K562 (cell line): ENCODE results near the gene DISP1. TPM values are rescaled to one million over a fixed set of nuclear protein-coding genes. Genes with fewer than 3 reads are reported as not detected.

Experiments
- ATAC-seq: fragments of 200-7000 bp; cut with Tn5 transposase; 3 replicates; pipeline ENCODE4 v1.9.1; 2020; ENCODE audit warnings: moderate library complexity
- BruUV-seq: library from RNA; stranded (reverse); fragments of 400-500 nt; replicated peaks from 2 replicates; lab custom pipeline; 2021; lab: Mats Ljungman, UMichigan
- CTCF ChIA-PET: fragments of 300-600 bp; formaldehyde crosslinking; extraction: SDS; loops from one replicate; lab custom pipeline; 2021; ENCODE audit warnings: low intra/inter-chr PET ratio; lab: Yijun Ruan, JAX
- POLR2A ChIA-PET: fragments of 300-600, 350-650 bp; sonication (Branson Sonifier 250); formaldehyde crosslinking; extraction: SDS; loops from one replicate; lab custom pipeline; 2021; ENCODE audit warnings: antibody characterized with exemption, inconsistent platforms; lab: Yijun Ruan, JAX
- DNase-seq, 4 experiments: peaks; one replicate each; pipeline versions ENCODE4 v3.0.0 to v3.0.0-alpha.2; 2011 to 2018; ENCODE audit warnings: low spot score in 3 of 4, mixed read lengths in 3 of 4; ENCODE audit errors: extremely low read depth in 1 of 4
- FAIRE-seq: peaks from 2 replicates; lab custom pipeline; 2011; peaks lifted over from hg19 to GRCh38; lab: Jason Lieb, UNC
- H2AFZ ChIP-seq: 2 replicates; pipeline ENCODE4 v1.6.0; 2011; ENCODE audit warnings: low read depth, low read length, control low read depth, inconsistent platforms
- H3K27ac ChIP-seq: fragments of 200-600 bp; 3 replicates; pipeline ENCODE4 v1.8.0; 2011; ENCODE audit warnings: low read depth, mild to moderate bottlenecking, control low read depth, inconsistent platforms, low read length, moderate library complexity, mixed read lengths; ENCODE audit errors: extremely low read depth
- H3K27me3 ChIP-seq, 2 experiments: fragments of 300-600 bp in 1 of 2; 2 replicates in 1 of 2; 3 replicates in 1 of 2; pipeline versions ENCODE4 v1.6.0 to v1.8.0; 2011; ENCODE audit warnings: inconsistent platforms in 2 of 2, low read length in 2 of 2, mild to moderate bottlenecking in 1 of 2, mixed read lengths in 1 of 2, moderate library complexity in 1 of 2; ENCODE audit not compliant: control insufficient read depth in 2 of 2, insufficient read depth in 2 of 2
- H3K36me3 ChIP-seq: fragments of 300-600 bp; 3 replicates; pipeline ENCODE4 v1.8.0; 2011; ENCODE audit warnings: mild to moderate bottlenecking, low read length, inconsistent platforms; ENCODE audit not compliant: control insufficient read depth, insufficient read depth
- H3K4me1 ChIP-seq, 2 experiments: fragments of 200-600 bp in 1 of 2; replicated peaks in 1 of 2; 2 replicates in 1 of 2; 3 replicates in 1 of 2; pipeline versions ENCODE4 v1.5.1 to v1.8.0; 2011; ENCODE audit warnings: inconsistent platforms in 2 of 2, low read length in 2 of 2, mild to moderate bottlenecking in 1 of 2, mixed read lengths in 1 of 2, moderate library complexity in 1 of 2; ENCODE audit not compliant: control insufficient read depth in 2 of 2, insufficient read depth in 2 of 2
- H3K4me2 ChIP-seq: 2 replicates; pipeline ENCODE4 v1.6.1; 2011; ENCODE audit warnings: low read length, control low read depth, inconsistent platforms, mixed read lengths; ENCODE audit not compliant: insufficient read depth
- H3K4me3 ChIP-seq: fragments of 200-600 bp; sonication (generic), shearing (Covaris generic); 2 replicates; pipeline ENCODE4 v1.5.1; 2016; ENCODE audit warnings: control low read depth, inconsistent platforms
- H3K79me2 ChIP-seq: fragments of 200-600 bp; 3 replicates; pipeline ENCODE4 v1.8.0; 2011; ENCODE audit warnings: low read length, inconsistent platforms; ENCODE audit not compliant: control insufficient read depth, insufficient read depth
- H3K9ac ChIP-seq, 2 experiments: 2 replicates each; pipeline versions ENCODE4 v1.6.0 to v1.6.1; 2011; ENCODE audit warnings: low read depth in 2 of 2, low read length in 2 of 2, control low read depth in 1 of 2, inconsistent platforms in 1 of 2, mild to moderate bottlenecking in 1 of 2, mixed read lengths in 1 of 2; ENCODE audit not compliant: insufficient read depth in 1 of 2
- H3K9me1 ChIP-seq: one replicate; pipeline ENCODE4 v1.6.0; 2011; ENCODE audit warnings: inconsistent platforms, mild to moderate bottlenecking, low read length, moderate library complexity; ENCODE audit not compliant: control insufficient read depth, insufficient read depth
- H3K9me3 ChIP-seq: replicated peaks from 2 replicates; pipeline ENCODE4 v1.5.1; 2011; ENCODE audit warnings: low read depth, low read length, inconsistent platforms; ENCODE audit not compliant: control insufficient read depth, insufficient read depth
- H4K20me1 ChIP-seq: replicated peaks from 2 replicates; pipeline ENCODE4 v1.6.1; 2011; ENCODE audit warnings: low read length, inconsistent platforms, mixed read lengths; ENCODE audit not compliant: control insufficient read depth, insufficient read depth
- GABPB2 ChIP-seq: fragments of 250-450 bp; sonication (Bioruptor Pico); conservative IDR thresholded peaks from 2 replicates; pipeline ENCODE4 v1.5.1; 2021; ENCODE audit warnings: mild to moderate bottlenecking
- HDAC2 ChIP-seq: fragments of 450-650 bp; IDR thresholded peaks from 2 replicates; pipeline ENCODE4 v1.6.1; 2016; ENCODE audit warnings: mild to moderate bottlenecking
- KDM4B ChIP-seq, 2 experiments: fragments of 450-650 bp in 1 of 2; sonication (generic) in 1 of 2; IDR thresholded peaks; 2 replicates each; pipeline ENCODE4 v1.6.1; 2016 to 2017; ENCODE audit warnings: borderline replicate concordance in 2 of 2, antibody characterized with exemption in 1 of 2, low read depth in 1 of 2, mild to moderate bottlenecking in 1 of 2
- MEIS2 ChIP-seq: fragments of 450-650 bp; IDR thresholded peaks from 2 replicates; pipeline ENCODE4 v1.6.1; 2014; ENCODE audit warnings: mild to moderate bottlenecking; ENCODE audit not compliant: partially characterized antibody
- NONO ChIP-seq, 2 experiments: fragments of 200-400 bp in 1 of 2; fragments of 450-650 bp in 1 of 2; formaldehyde crosslinking in 1 of 2; IDR thresholded peaks; 2 replicates each; pipeline ENCODE4 v1.6.1; 2017; ENCODE audit warnings: low read depth in 2 of 2, mild to moderate bottlenecking in 2 of 2, moderate library complexity in 2 of 2, low read length in 1 of 2
- RBM25 ChIP-seq: fragments of 200-400 bp; formaldehyde crosslinking; IDR thresholded peaks from 2 replicates; pipeline ENCODE4 v1.6.1; 2018; ENCODE audit warnings: low read length, low read depth, moderate library complexity; ENCODE audit not compliant: severe bottlenecking
- SREBF2 ChIP-seq: sonication (generic); formaldehyde crosslinking; IDR thresholded peaks from 2 replicates; pipeline ENCODE4 v1.4.0; 2020; ENCODE audit warnings: mild to moderate bottlenecking, missing genetic modification reagents
- ZNF280A ChIP-seq: fragments of 450-650 bp; IDR thresholded peaks from 2 replicates; pipeline ENCODE4 v1.6.1; 2018; ENCODE audit warnings: mild to moderate bottlenecking, low read depth; ENCODE audit not compliant: partially characterized antibody
- ZNF75A ChIP-seq: fragments of 450-650 bp; formaldehyde crosslinking; IDR thresholded peaks from 2 replicates; pipeline ENCODE4 v1.4.0; 2020; ENCODE audit warnings: mild to moderate bottlenecking
- WGBS: fragments of 100-300 bp; shearing (Covaris generic); methylation state at CpG from one replicate; pipeline ENCODE4 v1.1.6; 2016; ENCODE audit warnings: low coverage, mixed read lengths; ENCODE audit not compliant: insufficient coverage; ENCODE audit errors: missing lambda C conversion rate; 5-methylcytosine and 5-hydroxymethylcytosine counted together
- in situ Hi-C: fragments of 300-500 bp; cut with MboI; formaldehyde crosslinking; loops from 4 replicates; pipeline ENCODE4 v1.15.0; 2018; ENCODE audit warnings: inconsistent platforms, mixed read lengths
- intact Hi-C: fragments of 100-400 bp; cut with micrococcal nuclease; formaldehyde crosslinking; loops from 2 replicates; pipeline ENCODE4 v1.14.2; 2022
- polyA plus RNA-seq, 8 experiments: library from polyadenylated mRNA; depleted of rRNA in 4 of 8; stranded (reverse) in 5 of 8; unstranded in 3 of 8; fragments of >200 nt; fragmentation: Nextera tagmentation in 2 of 8; fragmentation: Illumina TruSeq in 1 of 8; extraction: Ambion mirVana in 2 of 8; extraction: Trizol in 1 of 8; gene quantifications; 2 replicates each; pipeline versions ENCODE4 v1.2.1 to v1.2.3, GENCODE V29; 2011 to 2014; ENCODE audit warnings: inconsistent platforms in 1 of 8, missing spikeins in 1 of 8
- total RNA-seq, 7 experiments: library from RNA; depleted of rRNA in 6 of 7; stranded (reverse); fragments of >200 nt in 6 of 7; fragmentation: Illumina TruSeq in 2 of 7; extraction: Trizol in 2 of 7; gene quantifications; 2 replicates each; pipeline versions ENCODE4 v1.2.1 to v1.2.3, GENCODE V29; 2011 to 2021; ENCODE audit warnings: low replicate concordance in 1 of 7

Gene DISP1
- total and polyA plus RNA-seq, 9 of the 15 experiments (the other 6 are each of a cell fraction or from before 2014, with no cell fraction given): 0.02 to 0.35 (median 0.04) TPM; not detected in 2

GRCh38 chr1:222852326-222852725 is 37.5 kb downstream of the DISP1 start:
- no peak for FAIRE-seq
- in situ Hi-C loops: no loop called here
- POLR2A ChIA-PET: no interaction called here
- Histone ChIP-seq H3K27ac (no peak overlapping the region), H4K20me1 (no peaks in the 10 kb centered on the region), H2AFZ (no peak overlapping the region), H3K36me3 (no peaks in the 10 kb centered on the region), H3K9ac (no peak overlapping the region), H3K9me1 (no peaks in the 10 kb centered on the region), H3K27me3 (no peaks in the 10 kb centered on the region), H3K4me3 (no peak overlapping the region), H3K79me2 (no peaks in the 10 kb centered on the region), H3K4me2 (no peak overlapping the region), H3K4me1 (no peaks in the 10 kb centered on the region), H3K9me3 (no peaks in the 10 kb centered on the region)
- no peak for DNase-seq
- no peak for TF ChIP-seq NONO (IDR thresholded peaks at IDR 0.05; ENCODE audit: low read depth in 2 of 2, low read length in 1 of 2)
- peak; percentile 43 for TF ChIP-seq MEIS2
- no peak for TF ChIP-seq HDAC2
- TF ChIP-seq ZNF280A: peak; percentile 21
- CTCF ChIA-PET: no interaction called here
- intact Hi-C loops: no loop called here
- WGBS: 0% methylated on average over 3 of the region's 3 CpGs
- ATAC-seq: no peak
- no TSS peak for BruUV-seq

DNA sequence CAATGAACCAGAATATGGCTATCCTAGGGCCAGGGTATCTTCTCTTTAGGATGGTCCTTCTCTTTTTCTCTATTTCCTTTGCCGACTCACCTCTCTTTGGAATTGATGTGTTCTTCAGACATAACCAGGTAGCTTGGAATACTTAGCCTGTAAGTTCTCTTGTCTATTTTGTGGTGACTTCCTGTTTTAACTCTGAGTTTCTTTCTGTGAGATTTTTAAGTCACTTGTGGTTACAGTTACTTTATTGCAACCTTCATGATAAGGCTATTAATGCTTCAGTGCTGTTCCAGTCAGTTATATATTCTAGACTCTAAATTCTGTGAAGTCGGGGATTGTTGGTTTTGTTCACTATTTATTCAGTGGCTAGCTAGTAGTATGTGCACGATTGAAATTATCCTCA is 46.2 kb downstream of the DISP1 start:
- TF ChIP-seq KDM4B (IDR thresholded peaks at IDR 0.05; ENCODE audit: borderline replicate concordance in 2 of 2, low read depth in 1 of 2): no peak
- no peak for TF ChIP-seq RBM25
- TF ChIP-seq SREBF2 (CRISPR knock-in tag): no peak
- no peak for TF ChIP-seq ZNF75A (CRISPR knock-in tag)
- no peak for TF ChIP-seq GABPB2 (CRISPR knock-in tag)
- ChIA-PET CTCF (no interaction called here), POLR2A (no interaction called here)
- WGBS: 0% methylated on average over 3 of the region's 3 CpGs
- Histone ChIP-seq H3K9me3 (no peaks in the 10 kb centered on the region), H3K36me3 (no peaks in the 10 kb centered on the region), H3K4me3 (no peak overlapping the region), H2AFZ (no peak overlapping the region), H3K9me1 (no peaks in the 10 kb centered on the region), H3K79me2 (no peaks in the 10 kb centered on the region), H3K27me3 (no peaks in the 10 kb centered on the region), H3K27ac (no peak overlapping the region), H3K9ac (no peak overlapping the region), H4K20me1 (no peaks in the 10 kb centered on the region), H3K4me2 (no peak overlapping the region), H3K4me1 (no peaks in the 10 kb centered on the region)
- intact Hi-C loops: no loop called here
- ATAC-seq: no peak
- in situ Hi-C loops: no loop called here
- no peak for DNase-seq
- BruUV-seq: no TSS peak
- no peak for FAIRE-seq
